MCF 10A (cell line): ENCODE results near the gene SLC36A4. TPM values are rescaled to one million over a fixed set of nuclear protein-coding genes. Genes with fewer than 3 reads are reported as not detected.
A peak's percentile ranks its signal among the peaks of the same experiment; 100 is the strongest.
"Not testable (repeated sequence)": the region's sequence is repeated elsewhere in the genome, so short reads cannot be mapped to it uniquely, and the experiment has no call there.

Experiments
- BruUV-seq: library from RNA; stranded (reverse); fragments of 400-500 nt; replicated peaks from 2 replicates; lab custom pipeline; 2021; lab: Mats Ljungman, UMichigan
- CTCF ChIA-PET: fragments of 300-600 bp; sonication (Branson Sonifier 250); formaldehyde crosslinking; extraction: SDS; loops from one replicate; lab custom pipeline; 2021; ENCODE audit warnings: antibody characterized with exemption, inconsistent platforms; lab: Yijun Ruan, JAX
- POLR2A ChIA-PET: fragments of 300-600, 350-650 bp; sonication (Branson Sonifier 250); formaldehyde crosslinking; extraction: SDS; loops from one replicate; lab custom pipeline; 2020; ENCODE audit warnings: antibody characterized with exemption, inconsistent platforms; lab: Yijun Ruan, JAX
- DNase-seq: peaks from one replicate; pipeline ENCODE4 v3.0.0-alpha.2; 2018; ENCODE audit not compliant: unreplicated experiment
- H3K27ac Mint-ChIP-seq: one replicate; pipeline ENCODE4 v1.8.0; 2022; ENCODE audit warnings: mild to moderate bottlenecking, low read depth, mixed read lengths; ENCODE audit not compliant: unreplicated experiment
- H3K27me3 Mint-ChIP-seq: one replicate; pipeline ENCODE4 v1.8.0; 2022; ENCODE audit warnings: mixed read lengths; ENCODE audit not compliant: insufficient read depth, unreplicated experiment
- H3K36me3 Mint-ChIP-seq: one replicate; pipeline ENCODE4 v1.8.0; 2022; ENCODE audit warnings: mild to moderate bottlenecking, moderate library complexity, mixed read lengths; ENCODE audit not compliant: insufficient read depth, unreplicated experiment
- H3K4me1 Mint-ChIP-seq: one replicate; pipeline ENCODE4 v1.8.0; 2022; ENCODE audit warnings: mixed read lengths; ENCODE audit not compliant: insufficient read depth, unreplicated experiment
- H3K4me3 Mint-ChIP-seq: one replicate; pipeline ENCODE4 v1.8.0; 2022; ENCODE audit warnings: mild to moderate bottlenecking, moderate library complexity, mixed read lengths; ENCODE audit not compliant: unreplicated experiment
- H3K9me3 Mint-ChIP-seq: one replicate; pipeline ENCODE4 v1.8.0; 2022; ENCODE audit warnings: mixed read lengths; ENCODE audit not compliant: unreplicated experiment
- intact Hi-C: fragments of 100-400 bp; cut with micrococcal nuclease; formaldehyde crosslinking; loops from 2 replicates; pipeline ENCODE4 v1.14.1; 2022
- total RNA-seq: library from RNA; stranded (reverse); gene quantifications from 2 replicates; pipeline ENCODE4 v1.2.3, GENCODE V29; 2022
- TF ChIP-seq, protein P1 (sequence below): fragments of 200-600 bp; IDR thresholded peaks from one replicate; pipeline ENCODE4 v1.8.0; 2022; ENCODE audit warnings: antibody characterized with exemption, mild to moderate bottlenecking; ENCODE audit not compliant: unreplicated experiment

SLC36A4 gene
- total RNA-seq, 1 experiment from 2014 or later = 30.1 TPM

DNA sequence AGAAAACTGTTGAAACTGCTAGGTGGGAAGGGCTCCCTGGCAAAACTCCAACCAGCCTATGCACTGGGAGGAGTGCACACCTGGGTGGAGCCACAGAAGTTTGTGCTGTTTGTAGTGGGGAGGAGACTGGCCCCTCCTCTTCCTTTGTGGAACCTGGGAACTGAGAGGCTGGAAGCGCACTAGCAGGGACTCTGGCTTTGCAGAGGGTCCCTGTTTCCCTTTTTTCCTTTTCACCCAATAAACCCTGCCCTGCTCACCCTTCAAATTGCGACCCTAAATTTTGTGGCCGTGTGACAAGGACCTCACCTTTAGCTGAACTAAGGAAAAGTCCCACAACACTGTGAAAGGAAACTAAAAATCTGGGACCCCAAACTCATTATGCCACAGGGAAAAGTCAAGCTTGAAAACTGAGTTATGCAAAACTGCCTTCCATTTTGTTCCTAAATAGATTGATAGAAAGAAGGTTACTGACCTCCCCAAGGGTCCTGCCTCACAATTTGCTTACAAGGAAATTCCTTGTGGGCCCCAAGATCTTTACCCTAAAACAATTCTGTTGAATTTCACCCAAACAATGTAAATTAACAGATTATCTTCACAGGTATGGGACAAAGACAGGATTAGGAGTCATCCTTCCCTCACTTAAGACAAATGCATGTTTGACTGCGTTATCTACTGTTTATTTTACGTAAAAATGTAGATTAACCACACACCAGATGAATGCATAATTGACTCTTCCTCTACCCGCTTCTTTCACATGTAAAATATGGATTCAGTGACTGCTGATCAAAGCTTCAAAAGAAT lies 81.0 kb downstream of the SLC36A4 start:
- H3K4me3 Mint-ChIP-seq = no peak overlapping the region
- H3K9me3 Mint-ChIP-seq = no peaks in the 10 kb centered on the region
- BruUV-seq = no TSS peak
- ChIA-PET POLR2A (no interaction called here), CTCF (interaction anchor here (0.7 kb wide), 1 partner anchor 27 kb away, joined by 3 read pairs; no protein-coding TSS in a partner anchor)
- H3K4me1 Mint-ChIP-seq = no peaks in the 10 kb centered on the region
- DNase-seq = peak; percentile 39
- H3K36me3 Mint-ChIP-seq = no peaks in the 10 kb centered on the region
- intact Hi-C loops = no loop called here
- TF ChIP-seq, protein P1, sequence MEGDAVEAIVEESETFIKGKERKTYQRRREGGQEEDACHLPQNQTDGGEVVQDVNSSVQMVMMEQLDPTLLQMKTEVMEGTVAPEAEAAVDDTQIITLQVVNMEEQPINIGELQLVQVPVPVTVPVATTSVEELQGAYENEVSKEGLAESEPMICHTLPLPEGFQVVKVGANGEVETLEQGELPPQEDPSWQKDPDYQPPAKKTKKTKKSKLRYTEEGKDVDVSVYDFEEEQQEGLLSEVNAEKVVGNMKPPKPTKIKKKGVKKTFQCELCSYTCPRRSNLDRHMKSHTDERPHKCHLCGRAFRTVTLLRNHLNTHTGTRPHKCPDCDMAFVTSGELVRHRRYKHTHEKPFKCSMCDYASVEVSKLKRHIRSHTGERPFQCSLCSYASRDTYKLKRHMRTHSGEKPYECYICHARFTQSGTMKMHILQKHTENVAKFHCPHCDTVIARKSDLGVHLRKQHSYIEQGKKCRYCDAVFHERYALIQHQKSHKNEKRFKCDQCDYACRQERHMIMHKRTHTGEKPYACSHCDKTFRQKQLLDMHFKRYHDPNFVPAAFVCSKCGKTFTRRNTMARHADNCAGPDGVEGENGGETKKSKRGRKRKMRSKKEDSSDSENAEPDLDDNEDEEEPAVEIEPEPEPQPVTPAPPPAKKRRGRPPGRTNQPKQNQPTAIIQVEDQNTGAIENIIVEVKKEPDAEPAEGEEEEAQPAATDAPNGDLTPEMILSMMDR = no peak
- H3K27me3 Mint-ChIP-seq = no peaks in the 10 kb centered on the region
- H3K27ac Mint-ChIP-seq = no peak overlapping the region

DNA sequence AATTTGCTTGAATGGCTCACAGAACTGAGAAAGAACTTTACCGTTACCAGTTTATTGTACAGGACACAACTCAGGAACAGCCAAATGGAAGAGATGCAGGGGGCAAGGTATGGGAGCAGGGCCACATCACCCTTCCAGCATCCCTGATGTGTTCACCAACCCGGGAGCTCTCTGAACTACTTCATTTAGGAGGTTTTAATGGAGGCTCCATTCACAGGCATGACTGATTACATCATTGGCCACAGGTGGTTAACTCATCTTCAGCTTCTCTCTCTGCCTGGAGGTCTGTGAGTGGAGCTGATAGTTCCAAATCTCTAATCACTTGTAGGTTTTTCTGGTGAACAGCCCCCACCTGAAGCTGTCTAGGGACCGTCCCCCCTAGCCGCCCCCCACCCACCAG lies 83.5 kb downstream of the SLC36A4 start:
- Mint-ChIP-seq H3K4me3 (no peak overlapping the region), H3K4me1 (no peaks in the 10 kb centered on the region), H3K27ac (no peak overlapping the region), H3K27me3 (no peaks in the 10 kb centered on the region), H3K36me3 (no peaks in the 10 kb centered on the region), H3K9me3 (no peaks in the 10 kb centered on the region)
- TF ChIP-seq, protein P1 = no peak
- no peak for DNase-seq
- ChIA-PET CTCF (interaction anchor here (0.6 to 1.1 kb wide), 2 partner anchors 25 to 111 kb away, joined by 3 read pairs; no protein-coding TSS in a partner anchor), POLR2A (no interaction called here)
- no TSS peak for BruUV-seq
- intact Hi-C loops = no loop called here

DNA sequence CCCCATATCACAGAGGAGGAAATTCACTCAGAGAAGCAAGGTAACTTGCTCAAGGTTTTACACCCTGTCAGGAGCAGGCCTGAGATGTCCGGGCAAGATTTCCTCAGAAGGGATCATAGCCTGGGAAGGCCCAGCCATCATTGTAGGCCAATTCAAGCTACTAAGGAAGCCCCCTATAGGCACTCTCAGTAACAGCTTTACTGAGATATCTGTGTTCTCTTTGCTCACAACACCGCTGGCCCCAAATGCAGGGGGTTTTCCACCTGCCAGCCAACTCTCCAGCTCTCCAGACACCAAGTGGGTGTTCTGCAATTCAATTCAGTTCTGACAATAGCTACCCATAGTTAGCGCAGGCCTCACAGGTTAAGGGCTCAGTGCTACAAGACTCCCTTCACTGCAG lies 84.0 kb downstream of the SLC36A4 start:
- intact Hi-C loops = no loop called here
- Mint-ChIP-seq H3K4me1 (no peaks in the 10 kb centered on the region), H3K9me3 (no peaks in the 10 kb centered on the region), H3K4me3 (no peak overlapping the region), H3K27ac (no peak overlapping the region), H3K36me3 (no peaks in the 10 kb centered on the region), H3K27me3 (no peaks in the 10 kb centered on the region)
- ChIA-PET CTCF (interaction anchor here (1.1 kb wide), 1 partner anchor 24 kb away, joined by 3 read pairs; no protein-coding TSS in a partner anchor), POLR2A (no interaction called here)
- no peak for DNase-seq
- no TSS peak for BruUV-seq
- TF ChIP-seq, protein P1 = no peak

DNA sequence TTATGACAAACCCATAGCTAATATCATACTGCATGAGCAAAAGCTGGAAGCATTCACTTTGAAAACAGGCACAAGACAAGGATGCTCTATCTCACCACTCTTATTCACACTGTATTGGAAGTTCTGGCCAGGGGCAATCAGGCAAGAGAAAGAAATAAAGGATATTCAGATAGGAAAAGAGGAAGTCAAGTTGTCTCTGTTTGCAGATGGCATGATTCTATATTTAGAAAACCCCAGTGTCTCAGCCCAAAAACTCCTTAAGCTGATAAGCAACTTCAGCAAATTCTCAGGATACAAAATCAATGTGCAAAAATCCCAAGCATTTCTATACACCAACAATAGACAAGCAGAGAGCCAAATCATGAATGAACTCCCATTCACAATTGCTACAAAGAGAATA lies 86.6 kb downstream of the SLC36A4 start:
- H3K27ac Mint-ChIP-seq, H3K4me3 Mint-ChIP-seq, H3K36me3 Mint-ChIP-seq, H3K27me3 Mint-ChIP-seq, H3K9me3 Mint-ChIP-seq, intact Hi-C loops, POLR2A ChIA-PET, BruUV-seq, H3K4me1 Mint-ChIP-seq, DNase-seq: not testable (repeated sequence)
- CTCF ChIA-PET = interaction anchor here (0.6 to 1.4 kb wide), 2 partner anchors 96 to 169 kb away, joined by 3 to 4 read pairs; no protein-coding TSS in a partner anchor
